ENCODE results near the gene ACTN3.
"Not testable (repeated sequence)": the region's sequence is repeated elsewhere in the genome, so short reads cannot be mapped to it uniquely, and the experiment has no call there.

Gene ACTN3

GRCh38 chr11:66539870-66540213, 6.9 kb upstream of the ACTN3 start:
- H3K27me3 ChIP-seq (ENCODE audit: insufficient read depth, low read length, poor library complexity, severe bottlenecking): no peaks in the 10 kb centered on the region

GRCh38 chr11:66540598-66540997, 6.1 kb upstream of the ACTN3 start:
- H3K4me3 ChIP-seq (ENCODE audit: low read length, poor library complexity, severe bottlenecking); H3K27me3 ChIP-seq (ENCODE audit: insufficient read depth, low read length, poor library complexity, severe bottlenecking); H3K9ac ChIP-seq (ENCODE audit: low read depth, low read length, poor library complexity, severe bottlenecking); H3F3A ChIP-seq (ENCODE audit: low read depth); H3K9me2 ChIP-seq (replicated peaks; ENCODE audit: low read depth, low read length); H3K36me3 ChIP-seq (ENCODE audit: insufficient read depth, low read length); H2AFZ ChIP-seq (ENCODE audit: low read length); H3K9me3 ChIP-seq (ENCODE audit: insufficient read depth, low read depth, low read length); H3K4me2 ChIP-seq (ENCODE audit: low read depth, low read length, poor library complexity, severe bottlenecking); H4K20me1 ChIP-seq (ENCODE audit: insufficient read depth, low read length, poor library complexity, severe bottlenecking): not testable (repeated sequence)
- peaks cover 34% of the 10 kb centered on the region for H3K79me2 ChIP-seq (ENCODE audit: insufficient read depth, low read length)
- H3K4me1 ChIP-seq (ENCODE audit: insufficient read depth, low read length, poor library complexity, severe bottlenecking): peaks cover 16% of the 10 kb centered on the region

More at GRCh38 chr11:66539870-66540213, 6.9 kb upstream of the ACTN3 start:
- Histone ChIP-seq H2AFZ (ENCODE audit: low read length) (no peak overlapping the region), H3F3A (ENCODE audit: low read depth) (peaks cover 4% of the 10 kb centered on the region; the same call in 1 of the 2 replicates), H3K9me2 (replicated peaks; ENCODE audit: low read depth, low read length) (no peaks in the 10 kb centered on the region), H3K36me3 (ENCODE audit: insufficient read depth, low read length) (no peaks in the 10 kb centered on the region; the same call in 1 of the 2 replicates), H3K4me2 (ENCODE audit: low read depth, low read length, poor library complexity, severe bottlenecking) (no peak overlapping the region), H3K4me1 (ENCODE audit: insufficient read depth, low read length, poor library complexity, severe bottlenecking) (peaks cover 13% of the 10 kb centered on the region), H3K9me3 (ENCODE audit: insufficient read depth, low read depth, low read length) (no peaks in the 10 kb centered on the region), H4K20me1 (ENCODE audit: insufficient read depth, low read length, poor library complexity, severe bottlenecking) (no peaks in the 10 kb centered on the region), H3K9ac (ENCODE audit: low read depth, low read length, poor library complexity, severe bottlenecking) (no peak overlapping the region), H3K4me3 (ENCODE audit: low read length, poor library complexity, severe bottlenecking) (no peak overlapping the region), H3K79me2 (ENCODE audit: insufficient read depth, low read length) (peaks cover 27% of the 10 kb centered on the region)
- TF ChIP-seq EZH2phosphoT487 (IDR thresholded peaks at IDR 0.05; ENCODE audit: borderline replicate concordance) (no peak), CTCF (conservative IDR thresholded peaks at IDR 0.05; ENCODE audit: low read length) (no peak)

- Histone ChIP-seq H4K20me1 (ENCODE audit: insufficient read depth, low read length, poor library complexity, severe bottlenecking) (no peaks in the 10 kb centered on the region), H3K27me3 (ENCODE audit: insufficient read depth, low read length, poor library complexity, severe bottlenecking) (no peaks in the 10 kb centered on the region), H3K4me1 (ENCODE audit: insufficient read depth, low read length, poor library complexity, severe bottlenecking) (peaks cover 16% of the 10 kb centered on the region), H3K4me3 (ENCODE audit: low read length, poor library complexity, severe bottlenecking) (no peak overlapping the region), H3F3A (ENCODE audit: low read depth) (peaks cover 4% of the 10 kb centered on the region; the same call in 1 of the 2 replicates), H3K9ac (ENCODE audit: low read depth, low read length, poor library complexity, severe bottlenecking) (peak overlapping the region; percentile 93), H2AFZ (ENCODE audit: low read length) (no peak overlapping the region), H3K36me3 (ENCODE audit: insufficient read depth, low read length) (no peaks in the 10 kb centered on the region; the same call in 1 of the 2 replicates), H3K9me3 (ENCODE audit: insufficient read depth, low read depth, low read length) (no peaks in the 10 kb centered on the region), H3K79me2 (ENCODE audit: insufficient read depth, low read length) (peaks cover 37% of the 10 kb centered on the region), H3K9me2 (replicated peaks; ENCODE audit: low read depth, low read length) (no peaks in the 10 kb centered on the region), H3K4me2 (ENCODE audit: low read depth, low read length, poor library complexity, severe bottlenecking) (peak overlapping the region; percentile 95)
- no peak for TF ChIP-seq CTCF (conservative IDR thresholded peaks at IDR 0.05; ENCODE audit: low read length)
- no peak for TF ChIP-seq EZH2phosphoT487 (IDR thresholded peaks at IDR 0.05; ENCODE audit: borderline replicate concordance)
Measured at GRCh38 chr11:66541892-66542291, 4.8 kb upstream of the ACTN3 start.

GRCh38 chr11:66542362-66542761, 4.3 kb upstream of the ACTN3 start:
- Histone ChIP-seq H4K20me1 (ENCODE audit: insufficient read depth, low read length, poor library complexity, severe bottlenecking) (no peaks in the 10 kb centered on the region), H2AFZ (ENCODE audit: low read length) (no peak overlapping the region), H3K36me3 (ENCODE audit: insufficient read depth, low read length) (no peaks in the 10 kb centered on the region; the same call in 1 of the 2 replicates), H3K79me2 (ENCODE audit: insufficient read depth, low read length) (peaks cover 37% of the 10 kb centered on the region), H3K4me3 (ENCODE audit: low read length, poor library complexity, severe bottlenecking) (peak overlapping the region; percentile 94), H3K9me2 (replicated peaks; ENCODE audit: low read depth, low read length) (no peaks in the 10 kb centered on the region), H3F3A (ENCODE audit: low read depth) (peaks cover 4% of the 10 kb centered on the region; the same call in 1 of the 2 replicates), H3K27me3 (ENCODE audit: insufficient read depth, low read length, poor library complexity, severe bottlenecking) (no peaks in the 10 kb centered on the region), H3K9ac (ENCODE audit: low read depth, low read length, poor library complexity, severe bottlenecking) (peak overlapping the region; percentile 93), H3K4me1 (ENCODE audit: insufficient read depth, low read length, poor library complexity, severe bottlenecking) (peaks cover 16% of the 10 kb centered on the region), H3K4me2 (ENCODE audit: low read depth, low read length, poor library complexity, severe bottlenecking) (peak overlapping the region; percentile 95), H3K9me3 (ENCODE audit: insufficient read depth, low read depth, low read length) (no peaks in the 10 kb centered on the region)
- TF ChIP-seq EZH2phosphoT487 (IDR thresholded peaks at IDR 0.05; ENCODE audit: borderline replicate concordance): no peak
- TF ChIP-seq CTCF (conservative IDR thresholded peaks at IDR 0.05; ENCODE audit: low read length): no peak
